Measurements from ENCODE around the gene PLEKHA5.

DNA sequence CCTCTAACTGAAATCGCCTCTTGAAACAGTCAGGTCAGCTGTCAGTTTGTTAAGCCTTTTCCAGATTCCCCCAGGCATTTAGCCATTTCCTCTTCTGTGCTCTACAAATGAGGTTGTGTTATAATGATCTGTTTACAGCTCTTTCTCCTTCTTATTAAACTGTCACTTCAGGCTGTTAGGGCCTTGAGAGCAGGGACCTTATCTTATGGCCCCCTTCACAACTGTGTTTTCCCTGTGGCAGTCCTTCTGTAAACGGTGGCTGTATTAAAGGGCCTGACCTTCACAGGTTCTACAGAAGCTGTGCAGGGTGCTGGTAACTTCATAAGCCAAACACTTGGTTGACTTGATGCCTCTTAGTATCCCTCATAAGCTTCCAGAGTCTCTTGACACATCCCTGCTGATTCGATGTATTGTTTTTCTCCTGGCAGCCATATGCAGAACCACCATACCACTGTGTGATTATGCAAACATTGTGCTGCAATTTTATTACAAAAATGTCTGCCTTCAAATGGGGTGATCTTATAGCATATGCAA is 104.7 kb downstream of the PLEKHA5 start:
- TF ChIP-seq CTCF (IDR thresholded peaks at IDR 0.05) (no peak), EP300 (IDR thresholded peaks at IDR 0.05) (no peak), POLR2A (IDR thresholded peaks at IDR 0.05) (no peak)
